Smooth muscle cell of the brain vasculature (primary cell): ENCODE data around the gene ZNF574.
"Not testable (repeated sequence)": the region's sequence is repeated elsewhere in the genome, so short reads cannot be mapped to it uniquely, and the experiment has no call there.

ENCODE experiments used
- DNase-seq: peaks from one replicate; pipeline ENCODE4 v3.0.0-alpha.2; 2012; ENCODE audit warnings: low read depth, low spot score

Gene ZNF574, protein sequence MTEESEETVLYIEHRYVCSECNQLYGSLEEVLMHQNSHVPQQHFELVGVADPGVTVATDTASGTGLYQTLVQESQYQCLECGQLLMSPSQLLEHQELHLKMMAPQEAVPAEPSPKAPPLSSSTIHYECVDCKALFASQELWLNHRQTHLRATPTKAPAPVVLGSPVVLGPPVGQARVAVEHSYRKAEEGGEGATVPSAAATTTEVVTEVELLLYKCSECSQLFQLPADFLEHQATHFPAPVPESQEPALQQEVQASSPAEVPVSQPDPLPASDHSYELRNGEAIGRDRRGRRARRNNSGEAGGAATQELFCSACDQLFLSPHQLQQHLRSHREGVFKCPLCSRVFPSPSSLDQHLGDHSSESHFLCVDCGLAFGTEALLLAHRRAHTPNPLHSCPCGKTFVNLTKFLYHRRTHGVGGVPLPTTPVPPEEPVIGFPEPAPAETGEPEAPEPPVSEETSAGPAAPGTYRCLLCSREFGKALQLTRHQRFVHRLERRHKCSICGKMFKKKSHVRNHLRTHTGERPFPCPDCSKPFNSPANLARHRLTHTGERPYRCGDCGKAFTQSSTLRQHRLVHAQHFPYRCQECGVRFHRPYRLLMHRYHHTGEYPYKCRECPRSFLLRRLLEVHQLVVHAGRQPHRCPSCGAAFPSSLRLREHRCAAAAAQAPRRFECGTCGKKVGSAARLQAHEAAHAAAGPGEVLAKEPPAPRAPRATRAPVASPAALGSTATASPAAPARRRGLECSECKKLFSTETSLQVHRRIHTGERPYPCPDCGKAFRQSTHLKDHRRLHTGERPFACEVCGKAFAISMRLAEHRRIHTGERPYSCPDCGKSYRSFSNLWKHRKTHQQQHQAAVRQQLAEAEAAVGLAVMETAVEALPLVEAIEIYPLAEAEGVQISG

DNA sequence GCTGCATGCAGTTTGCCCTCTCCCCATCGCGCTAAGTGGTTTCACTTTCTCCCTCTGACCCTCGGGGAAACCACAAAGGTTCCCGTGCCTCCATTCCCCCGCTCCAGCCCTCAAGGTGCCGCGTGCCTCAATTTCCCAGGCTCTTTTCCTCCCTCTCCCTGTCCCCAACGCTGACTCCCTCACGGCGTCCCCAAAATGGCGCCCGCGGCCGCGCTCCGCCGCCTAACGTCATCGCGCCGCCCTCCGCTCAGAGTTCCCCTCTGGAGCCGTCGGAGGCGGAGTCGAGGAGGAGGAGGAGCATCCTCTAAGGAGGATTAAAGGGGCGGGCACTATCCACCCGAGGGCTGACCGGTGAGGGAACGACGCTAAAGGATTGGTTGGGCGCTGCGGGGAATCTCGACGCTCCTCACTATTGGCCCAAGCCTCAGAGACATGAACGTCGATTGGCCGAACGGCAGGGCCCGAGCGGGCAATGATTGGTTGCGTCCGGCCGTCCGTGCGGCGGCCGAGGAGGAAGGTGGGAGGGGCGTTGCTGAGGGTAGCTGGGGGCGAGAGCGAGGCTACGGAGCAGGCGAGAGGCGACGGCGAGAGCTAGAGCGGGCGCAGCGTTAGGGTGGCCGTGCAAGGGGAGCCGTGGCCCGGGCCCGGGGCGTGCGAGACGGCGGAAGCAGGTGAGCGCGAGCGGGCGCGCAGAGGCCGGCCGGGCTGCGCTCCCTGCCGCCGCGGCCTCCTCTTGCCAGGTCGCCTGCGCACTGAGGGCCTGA, at the start of gene ZNF574:
TSS of gene ZNF574 (plus strand) at position 551 of the 764 bp plus-strand sequence. CDS start 2,441 bp downstream, outside the sequence.
- DNase-seq, result peak; percentile 98

DNA sequence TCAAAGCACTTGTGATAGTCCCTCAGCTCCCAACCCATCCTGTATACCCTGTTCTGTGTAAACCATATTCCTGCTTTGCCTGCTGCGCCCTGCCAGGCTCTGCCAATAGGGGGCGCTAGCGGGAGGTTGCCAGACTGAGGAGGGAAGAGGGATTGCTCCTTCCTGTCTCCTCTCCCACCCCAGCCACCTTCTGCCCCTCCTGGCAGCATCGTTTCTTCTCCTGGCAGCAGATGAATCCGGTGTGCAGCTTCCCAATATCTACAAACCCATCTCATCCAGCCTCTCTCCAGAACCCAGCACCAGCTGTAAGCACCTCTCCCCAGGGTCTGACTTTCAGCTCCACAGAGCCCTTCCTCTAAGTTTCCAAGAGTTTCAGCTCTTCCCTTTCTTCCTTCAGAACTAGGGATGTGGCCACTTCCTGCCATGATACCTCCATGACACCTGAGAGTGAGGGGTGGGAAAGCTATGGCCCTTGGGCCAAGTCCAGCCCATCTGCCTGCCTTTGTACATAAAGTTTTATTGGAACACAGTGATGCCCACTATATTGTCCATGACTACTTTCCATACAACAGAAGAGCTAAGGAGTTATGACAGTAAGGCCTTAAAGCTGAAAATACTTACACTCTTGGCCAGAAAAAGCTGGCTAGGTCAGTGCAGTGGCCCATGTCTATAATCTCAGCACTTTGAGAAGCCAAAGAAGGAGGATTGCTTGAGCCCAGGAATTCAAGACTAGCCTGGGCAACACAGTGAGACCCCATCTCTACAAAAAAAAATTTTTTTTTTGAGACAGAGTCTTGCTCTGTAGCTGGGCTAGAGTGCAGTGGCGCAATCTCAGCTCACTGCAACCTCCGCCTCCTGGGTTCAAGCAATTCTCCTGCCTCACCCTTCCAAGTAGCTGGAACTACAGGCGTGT, 47.4 kb upstream of the ZNF574 start:
- no peak for DNase-seq

DNA sequence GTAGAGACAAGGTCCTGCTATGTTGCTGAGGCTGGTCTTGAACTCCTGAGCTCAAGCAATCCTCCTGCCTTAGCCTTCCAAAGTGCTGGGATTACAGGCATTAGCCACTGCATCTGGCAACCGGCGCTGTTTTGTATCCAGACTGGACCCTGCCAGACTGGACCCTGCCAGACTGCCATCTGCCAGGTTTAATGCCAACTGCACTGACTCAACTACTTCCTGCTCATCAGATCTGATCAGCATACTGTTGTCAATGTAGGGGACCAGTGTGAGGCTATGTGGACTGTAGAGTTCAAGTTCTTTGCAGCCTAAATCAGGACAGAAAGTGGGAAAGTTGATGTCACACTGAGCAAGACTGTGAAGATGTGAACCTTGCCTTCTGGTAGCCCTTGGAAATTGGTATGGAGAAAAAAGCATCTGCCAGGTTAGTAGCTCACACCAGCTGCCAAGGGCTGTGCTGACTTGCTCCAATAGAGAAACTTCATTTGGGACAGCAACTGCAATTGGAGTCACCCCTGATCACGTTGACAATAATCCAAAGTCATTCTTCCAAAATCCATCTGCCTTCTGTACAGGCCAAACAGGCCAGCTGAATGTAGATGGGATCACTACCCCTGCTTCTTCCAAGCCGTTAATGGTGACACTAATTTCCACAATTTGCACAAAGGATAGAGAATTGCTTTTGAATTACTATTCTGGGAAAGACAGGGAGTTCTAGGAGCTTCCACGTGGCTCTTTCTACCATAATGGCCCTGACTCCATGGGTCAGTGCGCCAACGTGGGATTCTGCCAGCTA, 45.1 kb upstream of the ZNF574 start:
- no peak for DNase-seq

DNA sequence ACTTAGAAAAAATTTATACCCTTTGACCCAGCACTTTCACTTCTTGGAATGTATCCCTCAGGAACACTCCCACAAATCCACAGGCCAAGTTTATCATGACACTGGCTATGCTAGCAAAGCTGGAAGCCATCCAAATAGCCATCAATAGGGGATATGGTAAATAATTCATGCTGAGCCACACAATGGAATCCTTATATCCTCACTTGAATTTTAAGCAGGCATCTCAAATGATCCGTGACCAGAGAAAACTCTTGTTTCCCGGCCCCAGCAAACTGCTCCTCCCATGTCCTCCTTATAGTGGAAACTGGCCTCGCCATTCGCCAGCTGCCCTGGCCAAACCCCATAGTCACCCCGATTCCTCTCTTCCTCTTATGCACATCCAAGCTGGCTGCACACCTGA, 43.5 kb upstream of the ZNF574 start:
- no peak for DNase-seq

DNA sequence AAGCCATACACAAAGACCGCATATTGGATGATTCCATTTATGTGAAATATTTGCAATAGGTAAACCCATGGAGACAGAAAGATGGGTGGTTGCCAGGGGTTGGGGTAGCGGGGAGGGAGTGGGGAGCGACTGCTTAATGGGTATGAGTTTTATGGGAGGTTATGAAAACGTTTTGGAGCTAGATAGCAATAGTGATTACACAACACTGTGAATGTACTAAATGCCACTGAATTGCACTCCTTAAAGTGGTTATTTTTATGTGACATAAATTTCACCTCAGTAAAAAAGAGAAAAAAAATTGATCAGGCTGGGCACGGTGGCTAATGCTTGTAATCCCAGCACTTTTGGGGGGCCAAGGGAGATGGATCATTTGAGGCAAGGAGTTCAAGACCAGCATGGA, 42.6 kb upstream of the ZNF574 start:
- no peak for DNase-seq

DNA sequence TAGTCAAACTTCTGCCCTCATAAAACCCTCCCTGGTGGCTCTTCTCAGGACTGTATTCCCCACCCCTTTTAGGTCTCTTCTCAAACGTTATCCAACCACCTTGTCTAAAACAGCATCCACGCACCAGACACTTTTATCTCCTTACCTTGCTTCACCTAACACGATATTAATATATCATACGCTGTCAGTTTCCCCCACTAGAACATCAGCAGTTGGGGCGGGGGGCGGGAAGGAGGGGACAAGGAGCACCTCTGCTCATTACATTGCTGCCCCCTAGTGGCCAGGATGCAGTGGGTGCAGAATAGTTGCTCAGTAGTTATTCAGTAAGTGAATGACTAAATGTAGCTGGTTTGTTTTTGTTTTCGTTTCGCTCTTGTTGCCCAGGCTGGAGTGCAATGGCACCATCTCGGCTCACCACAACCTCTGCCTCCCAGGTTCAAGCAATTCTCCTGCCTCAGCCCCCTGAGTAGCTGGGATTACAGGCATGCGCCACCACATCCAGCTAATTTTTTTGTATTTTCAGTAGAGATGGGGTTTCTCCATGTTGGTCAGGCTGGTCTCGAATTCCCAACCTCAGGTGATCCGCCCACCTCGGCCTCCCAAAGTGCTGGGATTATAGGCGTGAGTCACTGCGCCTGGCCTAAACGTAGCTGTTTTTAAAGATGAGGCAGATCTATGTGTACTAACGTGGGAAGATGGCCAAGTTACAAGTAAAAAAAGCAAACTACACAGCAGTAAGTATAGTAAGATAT, 41.1 kb upstream of the ZNF574 start:
- DNase-seq, result peak; percentile 15

DNA sequence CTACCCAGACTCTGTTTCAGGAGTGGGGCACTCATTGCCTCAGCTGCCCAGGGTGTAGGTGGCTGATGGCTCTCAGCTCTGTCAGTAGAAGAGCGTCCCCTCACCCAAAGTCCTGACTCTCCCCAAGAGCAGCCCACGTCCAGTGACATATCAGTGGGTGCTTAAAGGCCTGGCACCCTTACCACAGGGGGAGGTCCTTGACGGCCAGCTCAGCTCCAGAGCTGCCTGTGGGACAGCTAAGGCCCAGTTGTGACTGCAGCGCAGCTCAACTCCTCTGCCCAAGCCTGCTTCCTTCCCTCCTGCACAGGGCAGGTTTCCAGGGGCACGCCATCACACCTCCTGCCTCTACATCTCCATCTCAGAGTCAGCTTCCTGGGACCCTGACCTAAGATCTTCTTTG, 38.3 kb upstream of the ZNF574 start:
- DNase-seq, result no peak

DNA sequence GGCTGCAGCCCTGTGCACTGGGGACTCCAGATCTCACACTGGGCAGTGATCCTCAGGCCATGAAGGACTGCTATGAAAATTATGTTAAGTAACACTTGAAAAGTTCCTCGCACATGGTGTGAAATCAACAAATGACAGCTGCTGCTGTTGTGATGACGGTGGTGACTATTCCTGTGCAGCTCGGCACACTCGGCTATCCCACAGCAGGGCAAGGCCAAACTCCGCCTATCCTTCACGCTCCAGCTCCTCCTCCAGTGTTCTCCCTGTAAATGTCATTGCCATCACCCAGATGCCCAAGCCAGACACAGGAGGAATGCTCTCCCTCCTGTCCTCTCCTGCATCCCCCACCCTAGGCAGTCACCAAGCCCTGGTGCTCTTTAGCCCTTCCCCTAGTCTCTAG, 37.3 kb upstream of the ZNF574 start:
- no peak for DNase-seq

DNA sequence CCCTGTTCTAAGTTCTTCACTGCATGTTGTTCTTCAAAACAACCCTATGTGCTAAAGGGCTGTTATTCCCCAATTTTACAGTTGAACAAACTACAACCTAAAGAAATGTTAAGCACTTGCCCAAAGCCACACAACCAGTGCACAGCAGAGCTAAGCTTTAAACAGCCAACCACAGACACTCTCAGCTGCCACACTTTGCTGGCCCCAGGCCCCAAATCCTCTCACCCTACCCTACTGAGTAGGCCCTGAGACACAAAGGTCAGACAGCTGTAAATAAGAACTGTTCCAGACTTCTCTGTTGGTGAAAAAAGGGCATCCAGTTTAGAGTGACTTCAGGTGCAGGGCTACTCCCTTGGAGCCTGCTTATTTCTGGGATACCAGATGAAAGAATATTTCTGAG, 35.9 kb upstream of the ZNF574 start:
- DNase-seq, result no peak

DNA sequence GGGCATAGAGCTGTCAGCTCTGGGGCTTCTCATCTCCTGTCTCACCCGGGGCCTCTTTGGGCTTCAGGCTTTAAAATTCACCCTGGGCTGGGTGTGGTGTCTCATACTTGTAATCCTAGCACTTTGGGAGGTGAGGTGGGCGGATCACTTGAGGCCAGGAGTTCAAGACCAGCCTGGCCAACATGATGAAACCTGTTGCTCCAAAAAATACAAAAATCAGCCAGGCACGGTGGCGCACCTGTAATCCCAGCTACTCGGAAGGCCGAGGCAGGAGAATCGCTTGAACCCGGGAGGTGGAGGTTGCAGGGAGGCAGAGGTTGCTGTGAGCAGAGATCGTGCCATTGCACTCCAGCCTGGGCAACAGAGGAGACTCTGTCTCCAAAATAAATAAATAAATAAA, 35.5 kb upstream of the ZNF574 start:
- not testable (repeated sequence) for DNase-seq

DNA sequence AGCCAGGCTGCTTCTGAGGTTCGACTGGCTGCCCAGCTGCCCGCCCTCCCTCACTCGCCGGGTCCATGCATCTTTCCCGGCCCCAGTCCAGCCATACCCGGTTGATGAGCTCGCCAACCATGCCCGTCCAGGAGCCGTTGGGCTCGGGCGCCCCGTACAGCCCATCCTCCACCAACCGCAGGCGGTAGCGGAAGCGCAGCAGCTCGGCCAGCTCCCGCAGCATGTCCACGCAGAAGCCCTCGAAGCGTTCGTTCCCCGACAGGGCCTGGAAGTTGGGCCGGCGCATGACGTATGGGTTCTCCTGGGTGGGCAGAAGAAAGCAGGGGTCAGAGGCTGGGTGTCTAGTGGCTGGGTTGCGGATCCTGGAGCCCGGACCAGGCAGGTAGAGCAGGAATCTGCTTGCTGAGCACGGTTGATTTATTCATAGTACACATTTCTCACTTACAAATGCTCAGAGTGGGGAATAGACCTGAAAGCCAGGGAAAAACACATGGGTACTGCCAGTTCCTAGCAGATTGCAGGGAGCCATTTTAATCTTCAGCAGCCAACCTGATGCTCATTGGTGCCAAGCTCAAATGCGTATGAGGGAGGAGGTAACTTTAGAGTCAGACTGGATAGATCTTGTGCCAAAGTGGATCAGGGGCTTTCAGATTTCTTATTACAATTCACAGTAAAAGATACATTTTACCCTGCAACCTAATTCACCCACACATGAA, 33.4 kb upstream of the ZNF574 start:
- no peak for DNase-seq

DNA sequence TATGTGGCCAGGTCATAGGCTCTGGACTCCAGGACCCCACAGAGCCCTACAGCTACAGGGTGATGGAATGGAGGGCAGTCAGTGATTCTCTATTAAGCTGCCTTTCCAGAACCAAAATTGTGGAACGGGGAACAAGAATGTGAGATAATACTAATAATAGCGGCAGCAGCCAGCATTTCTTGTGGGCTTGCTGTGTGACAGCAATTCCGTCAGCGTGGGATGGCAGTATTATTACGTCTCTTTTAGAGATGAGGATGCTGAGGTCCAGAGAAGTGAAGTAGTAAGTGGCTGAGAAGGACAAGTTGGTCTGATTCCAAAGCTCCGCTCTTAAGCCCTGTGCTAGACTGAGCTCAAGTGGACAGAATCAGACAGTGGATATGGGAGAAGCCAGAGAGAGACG, 30.4 kb upstream of the ZNF574 start:
- no peak for DNase-seq

DNA sequence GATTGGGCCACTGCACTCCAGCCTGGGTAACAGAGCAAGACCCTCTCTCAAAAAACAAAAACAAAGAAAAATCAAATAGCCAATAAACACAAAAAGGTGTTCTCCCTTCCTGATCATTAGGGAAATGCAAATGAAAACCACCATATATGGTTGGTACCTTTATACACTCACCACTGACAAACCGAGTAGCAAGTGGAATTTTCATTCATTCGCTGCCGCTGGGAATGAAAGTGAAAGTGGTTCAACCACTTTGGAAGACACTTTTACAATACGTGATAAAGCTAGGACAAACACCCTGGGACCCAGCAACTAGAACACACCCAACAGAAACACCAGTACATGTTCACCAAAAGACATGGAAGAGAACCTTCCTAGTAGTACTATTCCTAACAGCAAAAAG, 27.0 kb upstream of the ZNF574 start:
- DNase-seq, result no peak

DNA sequence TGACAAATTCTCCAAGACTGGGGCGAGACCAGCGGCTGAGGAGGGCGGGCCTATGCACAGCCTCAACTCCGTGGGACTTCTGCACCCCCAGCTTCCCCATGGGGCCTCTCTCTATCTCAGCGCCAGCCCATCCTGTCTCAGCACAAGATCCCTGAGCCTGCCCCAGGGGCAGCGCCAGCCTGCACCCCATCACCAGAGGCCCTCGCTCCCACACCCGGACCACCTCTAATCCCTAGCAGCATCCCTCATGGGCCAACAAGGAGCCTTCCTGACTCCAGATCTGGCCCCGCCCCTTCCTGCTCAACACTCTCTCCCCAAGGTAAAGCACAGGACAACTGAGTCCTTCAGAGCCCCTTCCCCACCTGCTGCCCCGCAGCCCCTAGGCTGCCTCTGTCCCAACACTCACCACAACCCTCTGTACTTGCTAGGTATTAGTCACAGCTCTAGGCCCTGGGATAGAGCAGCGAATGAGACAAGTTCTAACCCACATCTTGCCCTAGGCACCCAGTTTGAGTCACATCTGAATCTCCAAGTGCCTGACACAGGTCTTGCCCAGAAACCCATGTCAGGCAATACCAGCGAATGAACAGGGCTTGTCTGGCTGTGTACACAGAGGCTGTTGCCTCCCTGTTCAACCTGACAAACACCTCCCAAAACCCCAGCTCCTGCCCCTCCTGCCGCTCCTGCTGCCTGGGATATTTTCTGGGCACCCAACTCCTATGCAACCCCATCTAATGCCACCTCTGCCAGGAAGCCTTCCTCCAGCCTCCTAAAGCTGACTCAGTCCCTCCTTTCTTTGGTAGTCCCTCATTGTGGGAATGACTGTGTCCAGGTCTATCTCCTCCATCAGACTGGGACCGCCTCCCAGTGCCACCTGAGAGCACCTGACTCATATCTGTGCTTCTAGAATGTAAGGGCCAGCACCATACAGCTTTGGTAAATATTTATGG, 24.5 kb upstream of the ZNF574 start:
- DNase-seq, result no peak

DNA sequence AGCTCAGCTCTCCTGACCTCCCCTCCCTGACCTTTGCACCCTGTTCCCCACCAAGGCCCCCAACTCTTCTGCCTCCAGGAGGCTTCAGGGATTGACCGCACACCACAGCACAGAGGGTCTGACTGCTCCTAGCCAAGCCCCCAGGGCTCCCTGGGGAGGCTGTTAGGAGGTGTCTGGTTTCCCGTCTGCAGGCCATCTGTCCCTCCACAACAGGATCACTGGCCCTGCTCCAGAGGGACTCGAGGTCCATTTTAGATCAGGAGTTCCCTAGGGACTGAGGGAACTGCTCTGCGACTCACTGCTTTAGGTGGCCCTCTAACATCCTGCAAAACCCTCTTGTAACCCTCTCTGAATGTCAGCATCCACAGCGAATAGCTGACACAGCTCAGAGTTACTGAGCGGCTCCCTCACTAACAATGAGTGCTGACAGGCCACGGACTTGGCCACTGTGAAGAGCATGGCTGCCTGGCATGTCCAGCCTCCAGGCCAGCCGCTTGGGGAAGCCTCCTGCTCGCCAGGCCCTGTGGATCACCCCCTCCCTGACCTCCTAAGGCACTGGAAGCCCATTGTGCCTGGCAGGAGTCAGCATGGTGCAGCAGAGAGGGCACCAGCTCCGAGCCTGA, 23.6 kb upstream of the ZNF574 start:
- no peak for DNase-seq

DNA sequence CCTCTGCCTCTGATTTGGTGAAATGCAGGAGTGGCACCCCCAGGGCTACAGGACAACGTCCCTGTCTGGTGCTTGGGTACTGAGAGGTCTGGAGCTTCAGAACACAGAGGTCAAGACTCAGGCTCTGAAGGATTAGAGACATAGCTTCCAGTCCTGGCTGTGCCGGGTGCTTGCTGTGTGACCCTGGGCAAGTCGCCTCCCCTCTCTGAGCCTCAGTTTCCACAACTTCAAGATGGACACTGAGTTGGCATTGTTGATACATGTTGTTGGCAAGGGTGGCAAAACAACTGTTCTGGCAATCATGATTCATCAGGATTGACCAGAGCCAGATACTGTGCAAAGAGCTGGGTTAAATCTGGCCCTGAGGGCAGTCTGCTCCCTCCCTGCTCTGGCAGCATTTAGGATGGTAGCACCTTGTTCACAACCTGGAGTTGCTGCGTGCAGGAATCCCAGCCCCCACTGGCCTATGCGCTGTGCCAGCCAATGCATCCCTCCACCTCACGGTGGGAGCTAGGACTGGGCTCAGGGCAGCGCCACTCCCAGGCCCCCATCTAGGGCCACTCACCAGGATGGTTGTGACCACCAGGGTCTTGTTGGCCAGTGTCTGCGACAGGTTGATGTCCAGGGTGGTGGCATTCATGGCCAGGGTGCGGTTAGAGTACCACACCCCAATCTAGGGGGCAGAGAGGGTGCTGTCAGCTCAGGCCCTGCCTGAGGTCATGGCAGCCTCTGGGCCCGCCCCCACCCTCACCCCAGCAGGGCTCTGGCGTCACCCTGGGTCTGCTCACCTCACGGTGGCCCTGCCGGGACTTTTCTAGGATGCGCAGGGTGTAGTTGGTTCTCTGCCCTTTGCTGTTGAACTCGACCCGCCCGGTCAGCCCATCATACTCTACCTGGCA, 22.7 kb upstream of the ZNF574 start:
- no peak for DNase-seq
